HepG2 (cell line): ENCODE measurements around the gene TRIM31. TPM values are rescaled to one million over a fixed set of nuclear protein-coding genes. Genes with fewer than 3 reads are reported as not detected.

Experiments
- CBX5 ChIP-seq: sonication (generic); formaldehyde crosslinking; IDR thresholded peaks from 2 replicates; pipeline ENCODE4 v1.4.0; 2020; ENCODE audit warnings: missing genetic modification reagents, borderline replicate concordance
- EED ChIP-seq: sonication (generic); formaldehyde crosslinking; IDR thresholded peaks from 2 replicates; pipeline ENCODE4 v1.5.0; 2020; ENCODE audit warnings: mild to moderate bottlenecking, missing genetic modification reagents
- GLI4 ChIP-seq: sonication (generic); formaldehyde crosslinking; IDR thresholded peaks from 2 replicates; pipeline ENCODE4 v1.5.1; 2020; ENCODE audit warnings: missing genetic modification reagents, mild to moderate bottlenecking, moderate library complexity, borderline replicate concordance
- JARID2 ChIP-seq: sonication (generic); formaldehyde crosslinking; IDR thresholded peaks from 2 replicates; pipeline ENCODE4 v1.8.1; 2023; ENCODE audit warnings: missing genetic modification reagents, inconsistent platforms; ENCODE audit not compliant: insufficient replicate concordance
- KDM4B ChIP-seq: sonication (generic); formaldehyde crosslinking; IDR thresholded peaks from 2 replicates; pipeline ENCODE4 v1.4.0; 2020; ENCODE audit warnings: missing genetic modification reagents
- MTF1 ChIP-seq: sonication (generic); formaldehyde crosslinking; IDR thresholded peaks from 2 replicates; pipeline ENCODE4 v1.5.0; 2020; ENCODE audit warnings: missing genetic modification reagents
- PAWR ChIP-seq: sonication (generic); formaldehyde crosslinking; IDR thresholded peaks from 2 replicates; pipeline ENCODE4 v1.4.0; 2020; ENCODE audit warnings: missing genetic modification reagents, mild to moderate bottlenecking, borderline replicate concordance
- PHF20 ChIP-seq: sonication (generic); formaldehyde crosslinking; IDR thresholded peaks from 2 replicates; pipeline ENCODE4 v1.5.0; 2020; ENCODE audit warnings: mild to moderate bottlenecking, missing genetic modification reagents
- PHF21A ChIP-seq: sonication (generic); formaldehyde crosslinking; IDR thresholded peaks from 2 replicates; pipeline ENCODE4 v1.5.0; 2020; ENCODE audit warnings: mild to moderate bottlenecking, missing genetic modification reagents
- SIN3B ChIP-seq: fragments of 150-350 bp; IDR thresholded peaks from 2 replicates; pipeline ENCODE4 v1.6.1; 2014; ENCODE audit warnings: low read length
- SMYD3 ChIP-seq: sonication (generic); formaldehyde crosslinking; IDR thresholded peaks from 2 replicates; pipeline ENCODE4 v1.8.1; 2023; ENCODE audit warnings: mild to moderate bottlenecking, missing genetic modification reagents
- U2AF2 ChIP-seq: fragments of 200-400 bp; formaldehyde crosslinking; IDR thresholded peaks from 2 replicates; pipeline ENCODE4 v1.6.1; 2017; ENCODE audit warnings: low read depth, mild to moderate bottlenecking, low read length
- ZBTB1 ChIP-seq: sonication (generic); formaldehyde crosslinking; IDR thresholded peaks from 2 replicates; pipeline ENCODE4 v1.4.0; 2020; ENCODE audit warnings: missing genetic modification reagents, borderline replicate concordance
- ZNF180 ChIP-seq: sonication (generic); formaldehyde crosslinking; IDR thresholded peaks from 2 replicates; pipeline ENCODE4 v1.4.0; 2020; ENCODE audit warnings: low read depth, missing genetic modification reagents, borderline replicate concordance
- ZNF549 ChIP-seq: sonication (generic); formaldehyde crosslinking; IDR thresholded peaks from 2 replicates; pipeline ENCODE4 v1.5.0; 2020; ENCODE audit warnings: missing genetic modification reagents
- polyA plus RNA-seq, 8 experiments: library from polyadenylated mRNA; depleted of rRNA in 3 of 8; stranded (reverse) in 7 of 8; unstranded in 1 of 8; fragments of >200 nt; fragmentation: Illumina TruSeq in 4 of 8; extraction: Trizol in 4 of 8; gene quantifications; 2 replicates each; pipeline versions ENCODE4 v1.2.1 to v1.2.3, GENCODE V29; 2011 to 2016; ENCODE audit warnings: low read depth in 4 of 8, missing spikeins in 1 of 8, mixed read lengths in 1 of 8; ENCODE audit not compliant: insufficient read depth in 1 of 8
- total RNA-seq, 5 experiments: library from RNA; depleted of rRNA; stranded (reverse); fragments of >200 nt; fragmentation: Illumina TruSeq; extraction: Trizol; gene quantifications; 2 replicates each; pipeline ENCODE4 v1.2.3, GENCODE V29; 2016; ENCODE audit warnings: low read depth in 1 of 5
- TF ChIP-seq, protein P1 (sequence below): sonication (generic); formaldehyde crosslinking; IDR thresholded peaks from 2 replicates; pipeline ENCODE4 v1.5.1; 2020; ENCODE audit warnings: missing genetic modification reagents, mild to moderate bottlenecking, borderline replicate concordance
- TF ChIP-seq, protein P2 (sequence below): sonication (generic); formaldehyde crosslinking; conservative IDR thresholded peaks from 2 replicates; pipeline ENCODE4 v1.8.0; 2022; ENCODE audit warnings: low read depth, missing genetic modification reagents
- TF ChIP-seq, protein P3 (sequence below): IDR thresholded peaks from 2 replicates; pipeline ENCODE4 v1.6.1; 2012; ENCODE audit warnings: low read depth, low read length, improper control_type of control experiment
- TF ChIP-seq, protein P4 (sequence below): sonication (generic); formaldehyde crosslinking; IDR thresholded peaks from 2 replicates; pipeline ENCODE4 v1.8.1; 2022; ENCODE audit warnings: mild to moderate bottlenecking, missing genetic modification reagents
- TF ChIP-seq, protein P5 (sequence below): sonication (generic); formaldehyde crosslinking; conservative IDR thresholded peaks from 2 replicates; pipeline ENCODE4 v1.8.0; 2022; ENCODE audit warnings: missing genetic modification reagents
- TF ChIP-seq, protein P6 (sequence below): sonication (generic); formaldehyde crosslinking; IDR thresholded peaks from 2 replicates; pipeline ENCODE4 v1.8.1; 2023; ENCODE audit warnings: missing genetic modification reagents, mild to moderate bottlenecking, borderline replicate concordance

Gene TRIM31
- total and polyA plus RNA-seq, 2 of the 13 experiments (the other 11 are each of a cell fraction or from before 2014, with no cell fraction given) = 0.13 to 0.51 TPM

DNA sequence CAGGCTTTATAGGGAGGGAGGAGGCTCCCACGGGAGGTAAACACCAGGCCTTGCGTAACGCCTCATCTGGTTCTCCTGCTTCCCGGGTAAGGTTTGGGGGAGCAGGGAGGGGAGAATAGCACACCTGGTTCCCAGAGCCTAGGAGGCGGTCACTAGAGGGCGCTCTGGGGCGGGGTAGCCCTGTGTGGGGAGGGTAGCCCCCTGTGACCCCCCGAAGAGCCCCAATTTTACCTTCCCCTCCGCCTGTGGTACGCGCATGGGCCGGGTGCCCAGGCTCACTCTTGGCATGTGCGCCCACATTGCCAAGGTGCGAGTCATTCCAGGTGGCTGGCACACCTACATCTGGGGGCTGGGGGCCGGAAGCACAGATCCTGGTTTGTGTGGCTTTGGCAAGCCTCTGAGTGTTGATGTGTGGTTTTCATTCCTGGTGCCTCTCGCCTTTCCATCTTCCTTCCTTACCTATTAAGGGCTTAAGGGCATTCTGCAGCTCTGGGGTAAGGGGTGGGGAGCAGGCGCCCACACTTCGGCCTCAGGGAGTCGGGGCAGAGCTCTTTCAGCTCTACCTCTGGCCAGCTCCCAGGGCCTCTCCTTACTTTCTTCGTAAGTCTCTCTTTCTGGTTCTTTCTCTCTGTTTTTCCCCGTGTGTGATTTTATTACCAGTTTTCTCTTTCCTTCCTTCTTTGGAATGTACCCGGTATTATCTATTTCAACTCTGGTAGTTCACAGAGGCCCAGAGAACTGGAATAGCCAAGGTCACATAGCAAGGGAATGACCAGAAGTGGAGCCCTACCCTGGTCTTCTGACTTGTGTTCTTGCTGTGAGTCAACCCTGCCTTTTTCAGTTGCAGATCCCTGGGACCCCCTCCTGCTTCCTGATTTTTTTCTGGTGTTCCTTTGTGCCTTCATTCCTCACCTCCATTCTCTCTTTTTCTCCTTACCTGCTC is 36.8 kb downstream of the TRIM31 start (continued):
- TF ChIP-seq PHF20 (CRISPR knock-in tag) (no peak; the same call in 1 of the 2 replicates), JARID2 (CRISPR knock-in tag) (no peak), U2AF2 (no peak), PHF21A (CRISPR knock-in tag) (no peak), PAWR (CRISPR knock-in tag) (no peak), ZBTB1 (CRISPR knock-in tag) (no peak), KDM4B (CRISPR knock-in tag) (no peak), ZNF180 (no peak), SIN3B (no peak), MTF1 (CRISPR knock-in tag) (no peak), SMYD3 (no peak), EED (CRISPR knock-in tag) (0 out of 2 replicates have a peak, but pooled peaks have one; percentile 6), ZNF549 (CRISPR knock-in tag) (no peak), GLI4 (no peak), CBX5 (CRISPR knock-in tag) (peak; percentile 37; the same call in 1 of the 2 replicates)
- TF ChIP-seq, protein P1, sequence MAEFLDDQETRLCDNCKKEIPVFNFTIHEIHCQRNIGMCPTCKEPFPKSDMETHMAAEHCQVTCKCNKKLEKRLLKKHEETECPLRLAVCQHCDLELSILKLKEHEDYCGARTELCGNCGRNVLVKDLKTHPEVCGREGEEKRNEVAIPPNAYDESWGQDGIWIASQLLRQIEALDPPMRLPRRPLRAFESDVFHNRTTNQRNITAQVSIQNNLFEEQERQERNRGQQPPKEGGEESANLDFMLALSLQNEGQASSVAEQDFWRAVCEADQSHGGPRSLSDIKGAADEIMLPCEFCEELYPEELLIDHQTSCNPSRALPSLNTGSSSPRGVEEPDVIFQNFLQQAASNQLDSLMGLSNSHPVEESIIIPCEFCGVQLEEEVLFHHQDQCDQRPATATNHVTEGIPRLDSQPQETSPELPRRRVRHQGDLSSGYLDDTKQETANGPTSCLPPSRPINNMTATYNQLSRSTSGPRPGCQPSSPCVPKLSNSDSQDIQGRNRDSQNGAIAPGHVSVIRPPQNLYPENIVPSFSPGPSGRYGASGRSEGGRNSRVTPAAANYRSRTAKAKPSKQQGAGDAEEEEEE (CRISPR knock-in tag) = no peak
- TF ChIP-seq, protein P2, sequence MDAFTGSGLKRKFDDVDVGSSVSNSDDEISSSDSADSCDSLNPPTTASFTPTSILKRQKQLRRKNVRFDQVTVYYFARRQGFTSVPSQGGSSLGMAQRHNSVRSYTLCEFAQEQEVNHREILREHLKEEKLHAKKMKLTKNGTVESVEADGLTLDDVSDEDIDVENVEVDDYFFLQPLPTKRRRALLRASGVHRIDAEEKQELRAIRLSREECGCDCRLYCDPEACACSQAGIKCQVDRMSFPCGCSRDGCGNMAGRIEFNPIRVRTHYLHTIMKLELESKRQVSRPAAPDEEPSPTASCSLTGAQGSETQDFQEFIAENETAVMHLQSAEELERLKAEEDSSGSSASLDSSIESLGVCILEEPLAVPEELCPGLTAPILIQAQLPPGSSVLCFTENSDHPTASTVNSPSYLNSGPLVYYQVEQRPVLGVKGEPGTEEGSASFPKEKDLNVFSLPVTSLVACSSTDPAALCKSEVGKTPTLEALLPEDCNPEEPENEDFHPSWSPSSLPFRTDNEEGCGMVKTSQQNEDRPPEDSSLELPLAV (CRISPR knock-in tag) = no peak
- TF ChIP-seq, protein P3, sequence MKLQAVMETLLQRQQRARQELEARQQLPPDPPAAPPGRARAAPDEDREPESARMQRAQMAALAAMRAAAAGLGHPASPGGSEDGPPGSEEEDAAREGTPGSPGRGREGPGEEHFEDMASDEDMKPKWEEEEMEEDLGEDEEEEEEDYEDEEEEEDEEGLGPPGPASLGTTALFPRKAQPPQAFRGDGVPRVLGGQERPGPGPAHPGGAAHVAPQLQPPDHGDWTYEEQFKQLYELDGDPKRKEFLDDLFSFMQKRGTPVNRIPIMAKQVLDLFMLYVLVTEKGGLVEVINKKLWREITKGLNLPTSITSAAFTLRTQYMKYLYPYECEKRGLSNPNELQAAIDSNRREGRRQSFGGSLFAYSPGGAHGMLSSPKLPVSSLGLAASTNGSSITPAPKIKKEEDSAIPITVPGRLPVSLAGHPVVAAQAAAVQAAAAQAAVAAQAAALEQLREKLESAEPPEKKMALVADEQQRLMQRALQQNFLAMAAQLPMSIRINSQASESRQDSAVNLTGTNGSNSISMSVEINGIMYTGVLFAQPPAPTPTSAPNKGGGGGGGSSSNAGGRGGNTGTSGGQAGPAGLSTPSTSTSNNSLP = no peak
- TF ChIP-seq, protein P4, sequence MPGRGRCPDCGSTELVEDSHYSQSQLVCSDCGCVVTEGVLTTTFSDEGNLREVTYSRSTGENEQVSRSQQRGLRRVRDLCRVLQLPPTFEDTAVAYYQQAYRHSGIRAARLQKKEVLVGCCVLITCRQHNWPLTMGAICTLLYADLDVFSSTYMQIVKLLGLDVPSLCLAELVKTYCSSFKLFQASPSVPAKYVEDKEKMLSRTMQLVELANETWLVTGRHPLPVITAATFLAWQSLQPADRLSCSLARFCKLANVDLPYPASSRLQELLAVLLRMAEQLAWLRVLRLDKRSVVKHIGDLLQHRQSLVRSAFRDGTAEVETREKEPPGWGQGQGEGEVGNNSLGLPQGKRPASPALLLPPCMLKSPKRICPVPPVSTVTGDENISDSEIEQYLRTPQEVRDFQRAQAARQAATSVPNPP (CRISPR knock-in tag) = no peak
- TF ChIP-seq, protein P5, sequence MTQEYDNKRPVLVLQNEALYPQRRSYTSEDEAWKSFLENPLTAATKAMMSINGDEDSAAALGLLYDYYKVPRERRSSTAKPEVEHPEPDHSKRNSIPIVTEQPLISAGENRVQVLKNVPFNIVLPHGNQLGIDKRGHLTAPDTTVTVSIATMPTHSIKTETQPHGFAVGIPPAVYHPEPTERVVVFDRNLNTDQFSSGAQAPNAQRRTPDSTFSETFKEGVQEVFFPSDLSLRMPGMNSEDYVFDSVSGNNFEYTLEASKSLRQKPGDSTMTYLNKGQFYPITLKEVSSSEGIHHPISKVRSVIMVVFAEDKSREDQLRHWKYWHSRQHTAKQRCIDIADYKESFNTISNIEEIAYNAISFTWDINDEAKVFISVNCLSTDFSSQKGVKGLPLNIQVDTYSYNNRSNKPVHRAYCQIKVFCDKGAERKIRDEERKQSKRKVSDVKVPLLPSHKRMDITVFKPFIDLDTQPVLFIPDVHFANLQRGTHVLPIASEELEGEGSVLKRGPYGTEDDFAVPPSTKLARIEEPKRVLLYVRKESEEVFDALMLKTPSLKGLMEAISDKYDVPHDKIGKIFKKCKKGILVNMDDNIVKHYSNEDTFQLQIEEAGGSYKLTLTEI (CRISPR knock-in tag) = no peak
- TF ChIP-seq, protein P6, sequence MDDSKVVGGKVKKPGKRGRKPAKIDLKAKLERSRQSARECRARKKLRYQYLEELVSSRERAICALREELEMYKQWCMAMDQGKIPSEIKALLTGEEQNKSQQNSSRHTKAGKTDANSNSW (CRISPR knock-in tag) = no peak
